Thymus (tissue), 11 donors: ENCODE results near the gene DNM2. TPM values are rescaled to one million over a fixed set of nuclear protein-coding genes. Genes with fewer than 3 reads are reported as not detected.

Experiments
- DNase-seq, 9 donors: peaks; one replicate each; pipeline ENCODE4 v3.0.0-alpha.2; 2013; ENCODE audit warnings: low spot score in 9 of 9, low read depth in 6 of 9, missing footprints in 1 of 9
- H3K27ac ChIP-seq, 2 donors: one replicate each; pipeline ENCODE4 v1.5.1; 2013; ENCODE audit warnings: control low read depth in 1 of 2, low read depth in 1 of 2, low read length in 1 of 2, mild to moderate bottlenecking in 1 of 2, moderate library complexity in 1 of 2
- H3K27me3 ChIP-seq, 2 donors: one replicate each; pipeline ENCODE4 v1.5.1; 2013; ENCODE audit warnings: low read length in 1 of 2; ENCODE audit not compliant: control insufficient read depth in 2 of 2, insufficient read depth in 1 of 2
- H3K36me3 ChIP-seq, 2 donors: one replicate each; pipeline ENCODE4 v1.5.1; 2013; ENCODE audit warnings: low read length in 1 of 2, mild to moderate bottlenecking in 1 of 2, moderate library complexity in 1 of 2; ENCODE audit not compliant: control insufficient read depth in 2 of 2, insufficient read depth in 2 of 2
- H3K4me1 ChIP-seq, 2 donors: one replicate each; pipeline ENCODE4 v1.5.1; 2013; ENCODE audit warnings: low read length in 2 of 2; ENCODE audit not compliant: control insufficient read depth in 2 of 2, insufficient read depth in 2 of 2
- H3K4me3 ChIP-seq, 2 donors: one replicate each; pipeline ENCODE4 v1.5.1; 2013; ENCODE audit warnings: low read length in 2 of 2, control low read depth in 1 of 2, mild to moderate bottlenecking in 1 of 2
- H3K9me3 ChIP-seq, 2 donors: one replicate each; pipeline ENCODE4 v1.5.1; 2013; ENCODE audit warnings: low read length in 1 of 2, mild to moderate bottlenecking in 1 of 2; ENCODE audit not compliant: control insufficient read depth in 2 of 2, insufficient read depth in 1 of 2
- WGBS: extraction: QIAGEN DNeasy Blood & Tissue Kit; methylation state at CpG from one replicate; pipeline ENCODE4 v1.1.7; 2013; 5-methylcytosine and 5-hydroxymethylcytosine counted together
- polyA plus RNA-seq: library from polyadenylated mRNA; stranded (reverse); fragments of 200-250 nt; gene quantifications from one replicate; pipeline ENCODE4 v1.2.3, GENCODE V29; 2013
- total RNA-seq: library from RNA; stranded (reverse); fragments of 120-200 nt; gene quantifications from one replicate; pipeline ENCODE4 v1.2.4, GENCODE V29; 2013
- donor health status: healthy.

The DNM2 gene
- total and polyA plus RNA-seq, 2 donors, result 49.0 to 102 TPM

GRCh38 chr19:10761443-10762250 is 43.8 kb downstream of the DNM2 start:
- DNase-seq, result no peak
- H3K4me3 ChIP-seq, result no peak overlapping the region
- H3K27me3 ChIP-seq, result no peaks in the 10 kb centered on the region
- H3K9me3 ChIP-seq, result peaks cover 0 to 12% of the 10 kb centered on the region in 2 donors
- H3K4me1 ChIP-seq, result peaks cover 31 to 68% of the 10 kb centered on the region in 2 donors
- H3K36me3 ChIP-seq, result peaks cover 30 to 52% of the 10 kb centered on the region in 2 donors
- WGBS, result 96% methylated on average over 19 of the region's 19 CpGs
- H3K27ac ChIP-seq, result peak overlapping the region; percentile 12 to 36

DNA sequence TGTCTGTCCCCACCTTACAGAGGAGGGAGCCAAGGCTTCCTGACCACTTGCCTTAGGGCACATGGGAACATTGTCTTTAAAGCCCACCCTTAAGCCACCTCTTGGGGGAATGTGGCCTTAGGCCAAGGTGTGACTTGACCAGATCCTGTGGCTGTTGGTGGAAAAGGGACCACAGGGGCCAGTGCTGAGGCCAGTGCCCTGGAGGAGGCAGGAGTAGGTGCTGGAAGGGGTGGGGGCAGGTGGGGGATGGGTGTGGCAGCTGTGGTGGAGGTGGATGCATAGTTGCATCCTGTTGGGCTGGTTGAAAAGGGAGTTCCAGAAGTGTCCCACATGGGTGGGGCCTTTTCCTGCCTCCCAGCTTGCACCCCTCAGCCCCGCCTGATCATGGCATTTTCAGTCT is 44.8 kb downstream of the DNM2 start:
- no peaks in the 10 kb centered on the region for H3K27me3 ChIP-seq
- H3K4me1 ChIP-seq, result peaks cover 30 to 58% of the 10 kb centered on the region in 2 donors
- peaks cover 33 to 48% of the 10 kb centered on the region in 2 donors for H3K36me3 ChIP-seq
- no peak overlapping the region for H3K4me3 ChIP-seq
- DNase-seq, result peak in 1 of 9 donors; percentile 32
- H3K27ac ChIP-seq, result peak overlapping the region; percentile 17 to 74
- peaks cover 0 to 12% of the 10 kb centered on the region in 2 donors for H3K9me3 ChIP-seq
- WGBS, result 59% methylated on average over 1 of the region's 1 CpG

- Histone ChIP-seq H3K4me3 (no peak overlapping the region), H3K27ac (peak overlapping the region in 1 of 2 donors; percentile 62), H3K4me1 (peaks cover 30 to 55% of the 10 kb centered on the region in 2 donors), H3K27me3 (no peaks in the 10 kb centered on the region), H3K36me3 (peaks cover 33 to 48% of the 10 kb centered on the region in 2 donors), H3K9me3 (peaks cover 0 to 9% of the 10 kb centered on the region in 2 donors)
- 78% methylated on average over 5 of the region's 5 CpGs for WGBS
- DNase-seq, result no peak
Observed at GRCh38 chr19:10763411-10763810, 45.5 kb downstream of the DNM2 start.

DNA sequence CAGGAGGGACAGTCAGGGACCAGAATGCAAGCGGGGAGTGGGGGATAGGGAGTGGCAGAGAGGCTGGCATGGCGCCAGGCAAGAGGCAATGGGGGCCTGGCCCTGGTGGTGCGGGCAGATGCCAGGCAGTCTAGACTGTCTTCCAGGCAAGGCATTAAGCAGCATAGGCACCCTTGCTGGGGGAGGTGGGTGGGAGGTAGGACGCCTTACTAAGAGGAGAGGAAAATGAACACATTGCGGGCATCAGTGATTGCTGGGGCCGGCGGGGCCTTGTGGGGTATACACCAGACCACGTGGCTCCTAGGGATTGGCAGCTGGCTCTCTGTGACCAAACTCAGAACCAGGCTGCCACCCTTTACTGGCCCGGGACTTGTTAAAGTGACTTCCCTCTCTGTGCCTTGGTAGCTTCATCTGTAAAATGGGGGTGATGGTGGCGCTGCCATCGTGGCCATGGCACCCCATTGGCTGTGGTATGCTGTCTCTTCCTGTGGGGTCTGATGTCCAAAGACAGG is 46.0 kb downstream of the DNM2 start:
- no peak overlapping the region for H3K4me3 ChIP-seq
- peaks cover 0 to 6% of the 10 kb centered on the region in 2 donors for H3K9me3 ChIP-seq
- H3K4me1 ChIP-seq, result peaks cover 27 to 52% of the 10 kb centered on the region in 2 donors
- no peak overlapping the region for H3K27ac ChIP-seq
- peaks cover 36 to 48% of the 10 kb centered on the region in 2 donors for H3K36me3 ChIP-seq
- WGBS, result 80% methylated on average over 11 of the region's 11 CpGs
- no peaks in the 10 kb centered on the region for H3K27me3 ChIP-seq
- no peak for DNase-seq

DNA sequence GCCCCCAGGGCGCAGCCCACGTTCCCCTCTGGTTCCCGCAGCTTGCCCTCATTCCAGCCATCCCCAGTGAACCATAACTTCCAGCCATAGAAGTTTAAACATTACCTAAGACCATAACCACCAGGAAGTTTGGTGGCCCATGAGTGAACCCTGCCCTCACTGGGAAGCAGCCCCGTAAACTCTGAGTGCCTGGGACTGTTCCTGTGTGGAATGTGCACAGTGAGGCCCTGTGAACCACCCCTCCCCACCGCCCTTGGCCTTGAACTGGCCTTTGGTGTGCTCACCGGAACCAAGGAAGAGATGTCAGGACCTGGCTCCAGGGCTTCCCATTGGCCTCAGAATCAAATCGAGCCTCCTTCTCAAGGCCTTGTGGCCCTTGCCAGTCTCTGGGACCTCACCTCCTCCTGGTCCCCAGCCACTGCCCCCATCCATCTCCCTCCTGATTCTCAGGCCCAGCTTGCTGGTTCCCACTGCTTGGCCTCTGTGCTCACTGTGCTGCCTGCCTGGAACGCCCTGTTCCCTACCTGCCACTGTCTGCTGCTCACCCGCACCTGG is 46.5 kb downstream of the DNM2 start:
- H3K27ac ChIP-seq, result no peak overlapping the region
- WGBS, result 99% methylated on average over 9 of the region's 9 CpGs
- H3K4me1 ChIP-seq, result peaks cover 25 to 47% of the 10 kb centered on the region in 2 donors
- H3K4me3 ChIP-seq, result no peak overlapping the region
- peaks cover 0 to 4% of the 10 kb centered on the region in 2 donors for H3K9me3 ChIP-seq
- peaks cover 36 to 45% of the 10 kb centered on the region in 2 donors for H3K36me3 ChIP-seq
- DNase-seq, result no peak
- no peaks in the 10 kb centered on the region for H3K27me3 ChIP-seq

- Histone ChIP-seq H3K36me3 (peaks cover 33 to 43% of the 10 kb centered on the region in 2 donors), H3K27me3 (no peaks in the 10 kb centered on the region), H3K4me3 (no peak overlapping the region), H3K4me1 (peaks cover 18 to 30% of the 10 kb centered on the region in 2 donors), H3K9me3 (peaks cover 0 to 4% of the 10 kb centered on the region in 2 donors), H3K27ac (no peak overlapping the region)
- WGBS, result 99% methylated on average over 9 of the region's 9 CpGs
- DNase-seq, result no peak
Observed at GRCh38 chr19:10766049-10766623, 48.3 kb downstream of the DNM2 start.

GRCh38 chr19:10766671-10767201 is 48.9 kb downstream of the DNM2 start:
- WGBS, result 96% methylated on average over 10 of the region's 10 CpGs
- Histone ChIP-seq H3K36me3 (peaks cover 30 to 42% of the 10 kb centered on the region in 2 donors), H3K4me1 (peaks cover 16 to 24% of the 10 kb centered on the region in 2 donors), H3K9me3 (peaks cover 0 to 3% of the 10 kb centered on the region in 2 donors), H3K27ac (no peak overlapping the region), H3K27me3 (no peaks in the 10 kb centered on the region), H3K4me3 (no peak overlapping the region)
- no peak for DNase-seq

DNA sequence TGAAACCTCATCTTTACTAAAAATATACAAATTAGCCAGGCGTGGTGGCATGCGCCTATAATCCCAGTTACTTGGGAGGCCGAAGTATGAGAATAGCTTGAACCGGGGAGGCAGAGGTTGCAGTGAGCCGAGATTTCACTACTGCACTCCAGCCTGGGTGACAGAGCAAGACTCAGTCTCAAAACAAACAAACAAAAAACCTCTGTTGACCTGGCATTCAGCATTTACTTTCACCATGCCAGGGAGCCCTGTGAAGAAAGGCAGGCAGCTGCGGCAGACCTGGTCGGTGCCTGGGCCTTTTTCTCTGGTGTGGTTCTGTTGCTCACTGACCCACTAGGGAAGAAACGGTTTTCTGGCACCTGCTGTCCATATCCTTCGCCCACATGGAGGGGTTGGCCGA is 49.8 kb downstream of the DNM2 start:
- Histone ChIP-seq H3K9me3 (no peaks in the 10 kb centered on the region), H3K27me3 (no peaks in the 10 kb centered on the region), H3K36me3 (peaks cover 27 to 40% of the 10 kb centered on the region in 2 donors), H3K4me3 (no peak overlapping the region), H3K4me1 (peaks cover 11 to 17% of the 10 kb centered on the region in 2 donors), H3K27ac (no peak overlapping the region)
- 98% methylated on average over 10 of the region's 10 CpGs for WGBS
- no peak for DNase-seq
